D721Med (cell line): ENCODE data around the gene LRRC37A2.
"Not testable (repeated sequence)": the region's sequence is repeated elsewhere in the genome, so short reads cannot be mapped to it uniquely, and the experiment has no call there.

Experiments used
- DNase-seq: peaks from one replicate; pipeline ENCODE4 v3.0.0; 2011; ENCODE audit warnings: low spot score; ENCODE audit not compliant: insufficient read length
- FAIRE-seq: peaks from 2 replicates; lab custom pipeline; 2011; peaks lifted over from hg19 to GRCh38; lab: Jason Lieb, UNC

Gene LRRC37A2

DNA sequence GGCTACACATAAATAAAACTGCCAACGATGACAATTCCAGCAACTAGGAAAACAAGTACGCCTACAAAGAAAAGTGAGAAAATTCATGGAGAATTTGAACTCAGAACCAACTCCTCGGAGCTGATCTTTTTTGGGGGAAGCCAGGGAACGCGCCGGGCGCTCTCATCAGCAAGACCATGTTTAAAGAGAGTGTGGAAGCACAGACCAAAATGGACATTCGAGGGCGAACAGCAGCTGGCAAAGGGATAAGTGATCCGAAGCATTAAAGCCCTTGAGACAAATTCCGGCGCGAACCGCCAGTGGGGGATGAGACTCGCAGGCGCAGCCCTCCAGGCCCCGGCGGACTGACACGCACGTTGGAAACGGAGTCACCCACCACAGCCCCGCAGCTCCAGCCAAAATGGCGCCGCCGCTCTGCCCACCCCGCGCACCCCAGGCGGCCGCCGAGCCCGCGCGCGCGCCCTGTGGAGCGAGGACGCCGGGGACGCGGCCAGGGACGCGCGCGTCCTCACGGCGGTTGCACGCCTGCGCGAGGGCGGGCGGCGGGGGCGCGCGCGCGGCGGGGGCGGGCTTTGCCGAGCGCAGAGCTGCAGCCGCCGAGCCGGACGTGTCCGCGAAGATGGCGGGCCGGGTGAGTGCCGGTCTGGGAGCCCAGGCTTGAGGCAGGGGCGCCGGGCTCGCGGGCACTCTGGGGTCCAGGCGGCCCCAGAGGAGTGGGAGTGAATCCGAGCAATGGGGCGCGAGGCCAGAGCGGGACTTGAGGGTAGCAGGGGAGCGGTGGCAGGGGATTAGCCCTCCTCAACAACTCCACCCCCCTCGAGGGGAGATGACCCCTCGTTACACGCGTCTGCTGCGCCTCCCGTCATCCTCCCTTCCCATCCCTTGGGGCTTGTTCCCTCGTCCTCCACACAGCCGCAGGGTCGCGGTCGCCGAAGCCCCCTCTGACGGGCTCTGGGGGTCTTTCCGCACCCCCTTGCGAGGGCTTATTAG, 78.2 kb downstream of the LRRC37A2 start, which contains the start of gene NSF:
TSS of gene NSF (plus strand) at position 513 of the 990 bp plus-strand sequence. CDS start at position 620, 107 bp downstream.
- DNase-seq, FAIRE-seq: not testable (repeated sequence)

DNA sequence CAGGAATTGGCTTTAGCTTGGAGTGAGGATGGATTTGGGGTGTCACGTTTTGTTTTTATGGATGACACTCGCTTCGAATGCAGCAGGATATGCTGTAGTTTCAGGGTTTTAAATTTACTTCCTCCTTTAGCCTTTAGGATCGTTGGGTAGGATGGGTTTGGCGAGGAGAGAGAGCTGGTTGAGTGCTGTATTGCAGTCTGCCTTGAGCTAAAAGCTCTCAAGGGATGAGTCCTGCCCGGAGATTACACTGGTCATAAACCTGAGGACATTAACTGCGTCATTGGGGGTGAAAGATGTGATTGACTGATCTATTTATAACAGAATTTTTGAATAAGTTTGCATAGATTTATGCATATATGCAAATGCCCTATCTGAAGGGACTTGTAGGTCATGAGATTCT, 79.1 kb downstream of the LRRC37A2 start:
- not testable (repeated sequence) for FAIRE-seq, DNase-seq

DNA sequence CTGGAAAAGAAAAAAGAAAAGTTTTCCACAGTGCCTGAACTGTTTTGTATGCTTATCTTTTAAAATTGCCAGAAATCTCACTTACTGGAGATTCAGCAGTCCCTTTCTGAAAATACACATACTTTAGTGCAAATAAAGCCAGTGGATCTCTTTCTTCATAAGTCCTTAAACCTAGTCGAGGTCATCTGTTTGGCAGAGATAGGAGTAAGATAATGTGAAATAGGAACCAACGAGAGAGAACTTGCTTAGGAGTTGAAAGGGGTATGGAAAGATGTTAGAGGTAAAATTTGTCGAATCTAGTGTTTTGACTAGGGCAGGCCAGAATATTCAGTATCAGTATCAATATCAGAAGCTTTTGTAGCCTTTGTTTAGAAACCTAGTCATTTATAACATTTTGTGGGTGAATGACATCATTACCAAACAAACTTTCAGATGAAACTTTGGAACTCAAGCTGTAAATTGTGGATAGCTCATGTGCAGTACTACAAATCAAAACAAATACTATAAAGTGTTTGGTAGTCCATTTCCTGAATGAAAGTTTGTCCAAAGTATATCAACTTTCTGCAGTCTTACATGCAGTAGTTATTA, 86.2 kb downstream of the LRRC37A2 start:
- not testable (repeated sequence) for DNase-seq
- FAIRE-seq, result peak; percentile 29

DNA sequence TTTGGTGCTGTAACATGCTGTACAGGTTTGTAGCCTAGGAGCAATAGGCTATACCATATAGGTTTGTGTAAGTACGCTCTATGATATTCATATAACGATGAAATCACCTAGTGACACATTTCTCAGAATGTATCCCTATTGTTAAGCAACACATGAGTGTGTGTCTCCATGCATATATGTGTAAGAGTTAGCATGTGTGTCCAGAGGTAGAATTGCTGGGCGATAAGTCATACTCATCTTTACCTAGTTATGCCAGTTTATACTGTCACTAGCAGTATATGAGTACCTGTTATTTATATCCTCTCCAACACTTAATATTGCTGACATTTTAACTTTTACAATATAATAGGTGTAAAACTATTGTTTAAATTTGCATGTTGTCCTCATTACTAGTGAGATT, 88.5 kb downstream of the LRRC37A2 start:
- not testable (repeated sequence) for DNase-seq
- FAIRE-seq, result peak; percentile 91

DNA sequence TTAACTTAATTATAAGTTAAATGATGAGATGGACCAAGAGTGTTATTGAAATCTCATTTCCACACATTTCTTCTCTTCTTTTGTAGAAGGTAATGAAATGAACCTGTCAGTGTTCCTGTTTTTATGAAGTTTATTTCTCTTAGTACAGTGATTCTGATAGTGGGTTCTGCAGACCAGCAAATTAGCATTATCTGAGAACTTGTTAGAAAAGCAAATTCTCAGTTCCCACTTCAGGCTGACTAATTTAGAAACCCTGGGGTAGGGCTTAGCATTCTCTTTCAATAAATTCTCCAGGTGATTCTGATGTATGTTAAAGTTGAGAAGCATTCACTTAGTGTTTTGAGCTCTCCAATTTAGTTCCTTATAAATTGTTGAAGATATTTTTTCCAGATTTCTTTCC, 90.9 kb downstream of the LRRC37A2 start:
- FAIRE-seq, DNase-seq: not testable (repeated sequence)
